NCI-H146 treated with DMSO at 0.1 percent for 48 hours (cell line): ENCODE data around the gene HSD17B1.
"Not testable (repeated sequence)": the region's sequence is repeated elsewhere in the genome, so short reads cannot be mapped to it uniquely, and the experiment has no call there.

ENCODE experiments used
- DNase-seq: peaks from one replicate; lab custom pipeline; 2025; ENCODE audit not compliant: unreplicated experiment; lab: John Stamatoyannopoulos, UW

Gene HSD17B1

DNA sequence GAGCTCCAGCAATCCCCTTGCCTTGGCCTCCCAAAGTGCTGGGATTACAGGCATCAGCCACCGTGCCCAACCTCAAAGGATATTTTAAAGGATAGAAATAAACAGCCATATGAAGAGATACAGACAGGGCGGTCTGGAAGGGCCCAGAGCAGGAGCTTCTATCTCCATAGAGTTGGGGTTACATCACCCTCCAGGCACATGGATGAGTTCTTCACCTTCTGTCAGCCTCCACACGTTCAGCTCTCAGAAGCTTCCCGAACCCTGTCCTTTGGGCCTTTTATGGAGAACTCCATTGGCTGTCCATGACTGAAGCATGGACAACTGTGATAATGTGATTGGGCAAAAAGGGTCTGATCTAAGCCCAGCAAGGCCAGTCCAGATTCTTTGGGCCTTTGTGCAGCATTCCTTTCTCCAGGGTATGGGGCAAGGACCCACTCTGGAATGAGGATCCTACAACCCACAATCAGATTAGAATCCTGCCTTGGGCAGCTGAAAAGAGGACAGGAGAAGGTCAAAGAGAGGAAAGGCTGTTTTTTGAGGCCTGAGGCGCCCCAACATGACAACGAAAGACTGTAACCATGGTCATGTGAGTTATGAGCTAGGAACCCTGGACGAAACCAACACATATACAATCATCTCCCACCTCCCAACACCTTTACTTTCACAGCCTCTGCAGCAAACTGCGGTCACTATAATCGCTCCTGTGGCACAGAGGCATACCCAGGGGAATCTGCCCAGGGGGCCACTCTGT lies 6.8 kb upstream of the HSD17B1 start:
- DNase-seq = not testable (repeated sequence)

GRCh38 chr17:42547001-42547461 lies 5.7 kb upstream of the HSD17B1 start:
- DNase-seq = no peak

- no peak for DNase-seq
These were observed 5.0 kb upstream of the HSD17B1 start for GRCh38 chr17:42547698-42548069.

GRCh38 chr17:42548070-42548837 lies 4.5 kb upstream of the HSD17B1 start:
- DNase-seq = peak; percentile 81

DNA sequence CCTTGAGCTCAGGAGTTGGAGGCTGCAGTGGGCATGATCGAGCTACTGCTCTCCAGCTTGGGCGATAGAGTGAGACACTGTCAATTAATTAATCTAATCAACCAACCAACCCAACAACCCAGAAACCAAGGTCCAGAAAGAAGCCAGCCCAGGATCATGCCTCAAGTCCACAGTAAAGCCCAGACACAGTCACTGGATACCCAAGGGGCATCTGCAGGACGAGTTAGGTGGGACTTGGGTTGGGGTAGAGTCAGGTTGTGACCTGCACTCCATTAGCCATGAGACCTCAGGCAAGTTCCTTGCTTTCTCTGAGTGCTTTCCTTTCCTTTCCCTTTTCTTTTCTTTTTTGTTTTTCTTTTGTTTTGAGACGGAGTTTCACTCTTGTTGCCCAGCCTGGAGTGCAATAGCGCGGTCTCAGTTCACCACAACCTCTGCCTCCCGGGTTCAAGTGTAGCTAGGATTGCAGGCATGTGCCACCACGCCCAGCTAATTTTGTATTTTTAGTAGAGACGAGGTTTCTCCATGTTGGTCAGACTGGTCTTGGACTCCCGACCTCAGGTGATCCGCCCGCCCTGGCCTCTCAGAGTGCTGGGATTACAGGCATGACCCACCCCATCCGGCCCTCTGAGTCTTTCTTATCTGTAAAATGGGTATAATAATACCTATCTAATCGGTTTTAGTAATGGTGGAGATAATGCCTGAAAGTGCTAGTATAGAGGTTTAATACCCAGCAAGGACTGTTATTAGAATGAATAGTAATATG lies 3.5 kb upstream of the HSD17B1 start:
- DNase-seq = no peak

GRCh38 chr17:42553161-42553818 lies 567 bp downstream of the HSD17B1 start:
- no peak for DNase-seq

GRCh38 chr17:42553866-42554249 lies 1.1 kb downstream of the HSD17B1 start:
- no peak for DNase-seq

DNA sequence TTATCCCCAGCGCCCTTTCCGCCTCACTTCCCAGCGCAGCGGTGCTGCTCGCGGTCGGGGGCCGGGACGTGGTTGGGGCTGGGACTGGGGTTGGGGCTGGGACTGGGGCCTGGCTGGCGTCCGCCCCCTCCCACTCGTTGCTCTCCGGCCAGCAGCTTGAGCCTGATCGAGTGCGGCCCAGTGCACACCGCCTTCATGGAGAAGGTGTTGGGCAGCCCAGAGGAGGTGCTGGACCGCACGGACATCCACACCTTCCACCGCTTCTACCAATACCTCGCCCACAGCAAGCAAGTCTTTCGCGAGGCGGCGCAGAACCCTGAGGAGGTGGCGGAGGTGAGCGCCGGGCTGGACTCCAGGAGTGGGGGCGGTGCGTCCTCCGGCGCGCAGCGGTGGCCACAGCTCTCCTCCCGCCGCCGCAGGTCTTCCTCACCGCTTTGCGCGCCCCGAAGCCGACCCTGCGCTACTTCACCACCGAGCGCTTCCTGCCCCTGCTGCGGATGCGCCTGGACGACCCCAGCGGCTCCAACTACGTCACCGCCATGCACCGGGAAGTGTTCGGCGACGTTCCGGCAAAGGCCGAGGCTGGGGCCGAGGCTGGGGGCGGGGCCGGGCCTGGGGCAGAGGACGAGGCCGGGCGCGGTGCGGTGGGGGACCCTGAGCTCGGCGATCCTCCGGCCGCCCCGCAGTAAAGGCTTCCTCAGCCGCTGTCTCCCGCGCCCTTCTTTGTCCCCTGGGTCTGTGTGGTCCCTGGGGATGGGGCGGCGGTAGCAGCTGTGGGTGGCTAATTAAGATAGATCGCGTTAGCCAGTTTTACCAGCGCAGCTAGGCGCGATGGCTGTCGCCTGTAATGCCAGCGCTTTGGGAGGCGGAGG lies 1.8 kb downstream of the HSD17B1 start:
- peak; percentile 70 for DNase-seq

GRCh38 chr17:42555122-42555622 lies 2.4 kb downstream of the HSD17B1 start:
- DNase-seq = no peak

DNA sequence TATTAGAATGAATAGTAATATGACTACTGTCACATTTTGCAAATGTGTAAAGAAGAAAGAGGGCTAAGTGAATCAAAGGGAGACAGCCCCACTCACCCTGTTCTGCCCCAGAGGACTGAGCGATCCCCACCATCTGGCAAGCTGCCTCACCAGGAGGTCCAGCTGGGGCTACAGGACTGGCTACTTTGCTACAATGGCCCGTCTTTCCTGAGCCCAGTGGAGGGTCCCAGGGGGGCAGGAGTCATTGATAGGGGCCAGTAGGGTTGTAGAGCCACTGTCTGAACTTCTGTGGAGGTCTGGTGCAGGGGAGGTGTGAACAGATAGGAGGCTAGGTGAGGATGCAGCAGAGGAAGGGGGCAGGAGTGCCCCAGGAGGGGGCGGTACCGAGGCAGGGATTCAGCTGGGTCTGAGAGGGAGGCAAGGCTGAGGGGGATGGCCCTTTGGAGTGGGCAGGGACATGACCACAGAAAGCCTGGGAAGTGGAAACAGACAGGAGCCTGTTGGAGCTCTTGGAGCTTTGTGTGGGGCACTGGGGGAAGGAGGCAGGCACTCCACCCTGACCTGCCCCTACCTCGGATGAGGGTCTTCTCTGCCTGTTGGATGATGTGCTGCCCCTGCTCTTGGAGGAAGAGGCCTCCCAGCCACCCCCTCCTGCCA lies 3.4 kb downstream of the HSD17B1 start:
- not testable (repeated sequence) for DNase-seq

DNA sequence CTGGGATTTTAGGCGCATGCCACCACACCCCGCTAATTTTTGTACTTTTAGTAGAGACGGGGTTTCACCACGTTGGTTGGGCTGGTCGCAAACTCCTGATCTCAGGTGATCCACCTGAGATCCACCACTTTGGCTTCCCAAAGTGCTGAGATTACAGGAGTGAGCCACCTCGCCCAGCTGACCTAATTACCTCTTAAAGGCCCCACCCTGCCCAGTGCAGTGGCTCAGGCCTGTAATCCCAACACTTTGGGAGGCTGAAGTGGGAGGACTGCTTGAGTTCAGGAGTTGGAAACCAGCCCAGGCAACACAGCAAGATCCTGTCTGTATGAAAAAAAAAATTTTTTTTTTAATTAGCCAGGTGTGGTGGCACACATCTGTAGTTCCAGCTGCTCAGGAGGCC lies 6.4 kb downstream of the HSD17B1 start:
- DNase-seq = no peak

DNA sequence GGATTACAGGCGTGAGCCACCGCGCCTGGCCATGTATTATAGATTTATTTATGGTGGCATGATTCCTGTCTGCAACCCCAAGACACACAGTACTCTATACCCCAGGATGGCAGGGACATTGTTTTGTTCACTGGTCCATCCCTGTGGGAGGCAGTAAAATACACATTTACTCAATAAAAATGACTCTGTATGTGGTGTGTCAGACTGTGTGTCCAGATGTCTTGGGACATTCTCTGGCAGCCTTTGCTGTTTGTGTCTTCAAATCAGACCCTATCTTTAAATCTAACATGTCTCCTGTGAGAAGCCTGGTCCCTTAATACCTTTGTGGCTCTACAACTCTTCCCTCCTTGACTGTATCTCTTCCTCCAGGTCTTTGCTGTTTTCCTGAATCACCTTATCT lies 7.5 kb downstream of the HSD17B1 start:
- DNase-seq = no peak

GRCh38 chr17:42561897-42562387 lies 9.2 kb downstream of the HSD17B1 start, which contains the start of gene COASY:
COASY (plus strand) TSS chr17:42562148; CDS start chr17:42562623, 475 bp downstream.
- DNase-seq = peak; percentile 91

- no peak for DNase-seq
These were observed 9.8 kb downstream of the HSD17B1 start for GRCh38 chr17:42562388-42563142.

DNA sequence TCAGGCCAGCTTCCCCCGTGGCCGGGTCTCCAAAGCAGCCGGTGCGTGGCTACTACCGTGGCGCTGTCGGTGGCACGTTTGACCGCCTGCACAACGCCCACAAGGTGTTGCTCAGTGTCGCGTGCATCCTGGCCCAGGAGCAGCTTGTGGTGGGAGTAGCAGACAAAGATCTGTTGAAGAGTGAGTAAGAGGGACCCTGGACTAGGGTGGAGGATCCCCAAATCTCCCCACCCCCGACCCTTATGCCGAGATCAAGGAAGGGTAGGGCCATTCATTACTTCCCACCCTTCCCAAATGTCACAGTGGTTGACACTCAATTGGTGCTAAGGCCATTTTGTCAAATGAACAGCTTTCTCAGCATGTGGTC lies 10.4 kb downstream of the HSD17B1 start:
- no peak for DNase-seq

DNA sequence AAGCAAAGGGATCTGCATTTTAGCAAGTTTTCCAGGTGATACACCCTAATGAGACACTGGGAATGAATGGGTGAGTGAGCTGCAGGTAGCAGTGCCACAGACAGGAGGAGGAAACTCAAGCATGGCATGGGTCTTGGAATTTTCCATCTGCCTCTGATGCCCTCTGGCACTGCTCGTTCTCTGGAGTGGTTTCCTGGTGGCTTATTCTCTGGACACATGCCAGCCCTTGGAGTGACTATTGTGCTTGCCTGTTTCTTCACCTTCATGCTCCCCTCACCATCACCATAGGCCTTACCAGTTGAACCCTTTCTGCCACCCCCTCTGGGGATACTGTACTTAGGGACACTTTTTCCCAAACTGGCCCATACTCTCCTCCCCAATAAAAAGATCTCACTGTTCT lies 10.8 kb downstream of the HSD17B1 start:
- DNase-seq = no peak

- DNase-seq = no peak
These were observed 11.2 kb downstream of the HSD17B1 start for GRCh38 chr17:42563950-42564349.

DNA sequence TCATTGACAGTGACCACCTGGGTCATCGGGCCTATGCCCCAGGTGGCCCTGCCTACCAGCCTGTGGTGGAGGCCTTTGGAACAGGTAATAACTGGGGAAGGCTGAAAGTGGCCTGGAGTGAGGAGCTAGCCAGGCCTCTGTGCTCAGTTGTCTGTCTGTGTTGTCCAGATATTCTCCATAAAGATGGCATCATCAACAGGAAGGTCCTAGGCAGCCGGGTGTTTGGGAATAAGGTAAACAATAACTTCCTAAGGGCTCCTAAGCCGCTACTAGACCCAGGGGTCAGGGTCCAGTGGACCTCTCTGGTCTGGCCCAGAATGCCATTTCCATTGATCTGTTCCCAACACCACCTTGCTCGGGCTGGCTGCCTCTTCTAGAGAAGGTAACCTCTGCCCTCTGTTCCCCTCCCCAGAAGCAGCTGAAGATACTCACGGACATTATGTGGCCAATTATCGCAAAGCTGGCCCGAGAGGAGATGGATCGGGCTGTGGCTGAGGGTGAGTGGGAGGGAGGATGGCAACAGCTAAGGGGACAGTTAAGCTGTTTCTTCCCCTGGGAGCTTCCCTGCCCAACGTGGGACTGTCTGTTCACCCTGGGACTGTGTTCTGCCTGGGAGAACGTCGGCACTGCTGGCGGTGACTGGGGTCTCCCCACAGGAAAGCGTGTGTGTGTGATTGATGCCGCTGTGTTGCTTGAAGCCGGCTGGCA lies 12.2 kb downstream of the HSD17B1 start:
- DNase-seq = no peak
